DLD1 (cell line): ENCODE measurements around the gene ACSL5.
"Not testable (repeated sequence)": the region's sequence is repeated elsewhere in the genome, so short reads cannot be mapped to it uniquely, and the experiment has no call there.

Experiments
- in situ Hi-C: cut with HindIII; loops from 2 replicates; pipeline ENCODE4 v1.10.0; 2017; ENCODE audit warnings: low sequenced_read_pairs

The ACSL5 gene

DNA sequence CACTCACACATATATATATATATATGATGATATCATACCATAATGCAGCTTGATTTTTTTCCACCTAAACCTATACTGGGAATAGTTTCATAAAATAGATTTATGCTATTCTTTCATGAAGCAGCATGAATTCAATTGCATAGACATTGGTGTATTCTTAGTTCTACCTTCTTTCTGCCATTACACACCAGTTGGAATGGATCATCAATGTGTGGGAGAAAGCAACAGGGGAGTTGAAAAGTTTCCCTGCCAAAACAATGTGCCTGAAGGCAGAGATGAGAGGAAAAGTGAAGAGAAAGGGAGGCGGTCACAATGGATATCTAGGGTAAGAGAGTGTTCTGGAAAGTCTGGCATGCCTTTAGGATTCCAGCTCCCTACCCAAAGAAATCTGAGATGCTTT lies 25.2 kb upstream of the ACSL5 start:
- in situ Hi-C loops = no loop called here

DNA sequence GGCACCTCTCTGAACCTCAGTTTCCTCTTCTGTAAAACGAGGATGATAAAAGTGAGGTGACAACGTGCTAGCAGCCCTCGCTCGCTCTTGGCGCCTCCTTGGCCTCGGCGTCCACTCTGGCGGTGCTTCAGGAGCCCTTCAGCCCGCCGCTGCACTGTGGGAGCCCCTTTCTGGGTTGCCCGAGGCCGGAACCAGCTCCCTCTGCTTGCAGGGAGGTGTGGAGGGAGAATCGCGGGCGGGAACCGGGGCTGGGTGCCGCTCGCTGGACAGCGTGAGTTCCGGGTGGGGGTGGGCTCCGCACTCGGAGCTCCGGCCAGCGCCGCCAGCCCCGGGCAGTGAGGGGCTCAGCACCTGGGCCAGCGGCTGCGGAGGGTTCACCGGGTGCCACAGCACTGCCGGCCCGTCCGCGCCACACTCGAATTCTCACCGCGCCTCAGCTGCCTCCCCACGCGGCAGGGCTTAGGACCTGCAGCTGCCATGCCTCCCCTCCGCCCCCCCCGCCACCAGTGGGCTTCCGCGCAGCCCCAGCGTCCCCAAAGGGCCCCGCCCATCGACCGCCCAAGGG lies 24.3 kb upstream of the ACSL5 start:
- in situ Hi-C loops = no loop called here

DNA sequence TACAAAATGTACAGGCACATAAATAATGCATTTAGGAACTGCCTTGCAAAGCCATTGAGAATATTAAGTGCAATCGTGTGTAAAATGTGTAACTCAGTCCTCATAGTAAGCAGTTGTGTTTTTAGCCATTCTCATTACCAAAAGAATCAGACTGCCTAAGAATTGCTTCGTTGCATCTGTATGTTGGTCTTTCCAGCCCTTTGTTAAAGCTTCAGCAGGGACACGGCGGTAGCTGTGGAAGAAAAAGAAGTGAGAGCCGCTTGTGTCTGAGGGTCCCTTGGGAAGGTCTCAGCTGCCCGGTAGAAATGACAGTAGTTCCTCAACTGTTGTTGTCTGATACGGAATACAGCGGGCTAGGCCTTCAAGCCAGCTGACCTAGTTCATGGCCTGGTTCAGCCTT lies 22.8 kb upstream of the ACSL5 start:
- in situ Hi-C loops = no loop called here

DNA sequence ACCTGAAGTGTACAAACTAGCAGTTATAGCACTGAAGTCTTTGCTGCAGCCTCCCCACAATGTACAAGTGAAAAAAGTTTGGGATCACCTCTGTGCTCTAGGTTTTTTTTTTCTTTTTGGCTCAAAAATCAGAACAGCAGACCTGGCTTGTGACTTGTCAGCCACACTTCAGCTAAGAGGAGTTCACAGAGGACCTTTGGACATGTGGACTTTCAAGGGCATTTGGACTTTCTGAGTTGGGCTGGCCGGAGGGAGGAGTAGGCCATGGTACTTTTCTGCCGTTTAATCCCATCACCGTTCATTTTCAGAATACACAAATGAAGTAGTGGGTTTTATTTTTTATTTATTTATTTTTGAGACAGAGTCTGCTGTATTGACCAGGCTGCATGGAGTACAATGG lies 21.9 kb upstream of the ACSL5 start:
- in situ Hi-C loops = no loop called here

DNA sequence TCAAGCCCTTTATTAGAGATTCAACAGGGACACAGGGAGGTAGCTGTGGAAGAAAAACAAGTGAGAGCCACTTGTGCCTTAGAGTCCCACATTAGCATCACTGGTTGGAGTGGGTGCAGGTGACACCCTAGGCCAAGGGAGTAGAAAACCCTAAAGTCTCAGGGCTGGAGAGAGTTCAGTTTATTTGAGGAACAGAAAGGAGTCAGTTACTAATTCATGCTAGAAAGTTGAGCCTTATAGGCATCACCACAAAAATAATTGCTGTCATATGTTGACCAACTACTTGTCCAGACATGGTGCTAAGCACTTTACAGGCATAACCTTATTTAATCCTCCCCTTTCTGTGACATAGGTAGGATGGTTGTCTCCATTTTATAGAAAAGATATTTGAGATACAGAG lies 20.9 kb upstream of the ACSL5 start:
- in situ Hi-C loops = no loop called here

DNA sequence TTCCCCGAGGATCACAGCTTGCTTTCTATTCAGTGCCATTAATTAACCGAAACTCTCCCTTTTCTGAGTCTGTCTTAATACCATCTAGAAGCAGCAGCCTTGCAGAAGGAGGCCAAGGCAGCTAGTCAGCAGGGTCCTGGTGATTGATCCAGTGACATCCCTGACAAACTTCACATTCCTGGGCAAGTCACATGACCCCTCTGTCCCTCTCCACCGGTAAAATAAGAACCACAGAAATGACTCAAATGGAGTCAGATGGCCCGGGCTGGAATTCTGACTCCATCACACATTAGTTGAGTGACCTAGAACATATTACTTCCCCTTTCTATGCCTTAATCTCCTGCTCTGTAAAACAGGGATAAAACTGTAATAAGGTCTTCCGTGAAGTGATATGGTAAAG lies 17.2 kb upstream of the ACSL5 start:
- in situ Hi-C loops = no loop called here

DNA sequence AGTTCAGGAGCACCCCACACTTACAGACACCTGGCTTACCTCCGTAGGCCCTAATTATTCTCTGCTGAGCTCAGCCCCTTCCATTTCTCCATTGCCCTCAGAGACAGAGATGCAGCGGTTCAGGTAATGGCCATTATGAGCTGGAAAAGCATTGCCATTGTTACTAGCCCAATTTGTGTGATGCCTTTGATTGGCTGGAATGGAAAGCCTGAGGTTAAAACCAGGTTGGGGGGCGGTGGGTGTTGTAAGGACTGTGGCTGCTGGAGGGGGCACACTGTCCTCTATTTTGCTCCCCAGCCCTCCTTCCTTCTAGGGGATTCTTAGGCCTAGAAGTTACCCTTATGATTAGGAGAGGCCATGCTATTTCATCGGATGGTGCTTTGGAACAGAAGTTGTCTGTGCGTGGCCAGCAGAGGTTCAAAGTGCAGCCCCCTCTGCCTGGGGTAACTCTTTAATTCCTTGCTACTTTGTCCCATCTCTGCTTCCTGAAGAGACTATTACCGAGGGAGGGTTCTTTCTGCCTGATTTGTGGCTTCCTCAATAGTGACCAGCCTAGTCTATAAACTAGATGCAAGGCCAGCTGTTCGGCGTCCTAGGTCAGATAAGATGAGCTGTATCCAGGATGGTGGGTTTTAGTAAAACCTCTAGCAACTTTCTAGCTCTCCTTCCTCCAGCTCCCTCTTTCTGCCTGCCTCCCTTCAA lies 14.2 kb upstream of the ACSL5 start:
- in situ Hi-C loops = no loop called here

DNA sequence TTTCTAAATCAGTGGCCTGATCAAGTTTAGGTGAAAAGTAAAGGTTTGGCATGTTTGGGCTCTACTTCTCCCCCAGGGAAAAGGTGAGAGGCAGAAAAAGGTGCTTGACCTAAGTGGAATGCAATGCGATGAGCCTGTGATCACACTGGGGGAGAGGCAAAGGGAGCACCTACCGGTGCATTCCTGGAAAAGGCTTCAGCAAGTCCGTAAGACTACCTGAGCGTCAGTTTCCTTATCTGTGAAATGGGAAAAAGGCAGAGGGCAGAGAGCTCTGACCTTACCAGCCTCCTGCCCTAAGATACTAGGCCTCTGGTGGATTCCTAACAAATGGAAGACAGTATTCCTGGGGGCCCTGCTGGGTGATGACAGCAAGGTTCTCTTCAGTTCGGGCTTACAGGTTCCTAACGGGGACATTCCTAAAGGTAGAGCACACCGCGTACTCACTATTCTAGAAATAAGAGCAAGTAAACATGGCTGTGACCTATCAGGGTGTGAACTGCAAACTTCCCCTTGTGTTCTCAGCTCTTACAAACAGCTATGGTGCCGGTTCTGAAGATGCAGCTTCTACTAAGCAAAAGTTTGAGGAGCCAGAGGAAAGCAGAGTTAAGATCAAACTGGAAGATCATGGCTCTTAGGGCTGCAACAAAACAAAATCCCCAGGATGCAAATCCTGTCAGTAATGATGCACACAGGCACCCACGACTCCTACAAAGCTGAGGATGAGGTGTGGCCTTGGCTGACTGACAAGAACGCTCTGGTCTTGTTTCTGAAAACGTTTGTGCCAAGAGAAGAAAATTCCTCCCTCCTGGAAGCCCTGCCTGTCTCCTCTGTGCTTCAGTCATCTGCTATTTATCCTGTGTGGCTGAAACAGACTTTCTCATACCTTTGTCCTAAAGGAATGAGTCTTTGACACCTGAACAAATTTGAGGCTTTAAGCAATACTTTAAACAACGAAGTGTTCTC lies 13.3 kb upstream of the ACSL5 start:
- in situ Hi-C loops = no loop called here

DNA sequence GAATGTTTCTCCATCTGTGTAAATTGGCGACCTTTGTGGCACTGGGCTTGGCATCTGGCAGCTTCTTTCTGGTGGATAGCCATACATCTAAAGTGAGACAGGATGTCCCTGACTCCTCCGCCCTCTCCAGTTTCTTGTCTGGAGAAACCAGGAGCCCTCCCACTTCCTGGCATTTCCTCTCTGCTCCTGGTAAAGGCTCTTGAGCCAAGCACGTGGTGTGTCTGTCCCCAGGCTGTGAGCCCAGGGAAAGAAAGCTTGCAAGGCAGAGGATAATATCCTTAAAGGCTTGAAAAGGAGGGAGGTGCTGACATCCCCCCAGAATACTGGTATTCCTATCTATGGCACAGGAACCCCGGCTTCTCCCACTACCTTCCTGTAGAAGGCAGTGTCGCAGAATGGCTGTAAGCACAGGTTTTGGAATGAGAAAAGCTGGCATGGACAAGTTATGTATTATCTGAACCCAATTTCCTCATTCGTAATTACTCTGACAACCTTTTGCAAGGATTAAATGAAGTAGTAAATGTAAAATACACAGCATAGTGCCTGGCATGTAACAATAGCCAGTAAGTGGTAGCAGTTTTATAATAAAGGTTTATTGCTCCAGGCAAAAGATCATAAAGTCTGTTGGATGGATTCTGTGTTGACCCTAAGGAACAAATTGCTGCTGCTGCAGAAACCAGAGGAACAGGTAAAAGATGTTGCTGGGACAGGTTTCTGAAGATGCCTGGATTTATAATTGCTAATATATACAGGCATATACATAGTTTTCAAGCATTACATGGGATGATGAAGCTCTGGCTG lies 11.8 kb upstream of the ACSL5 start:
- in situ Hi-C loops = no loop called here

DNA sequence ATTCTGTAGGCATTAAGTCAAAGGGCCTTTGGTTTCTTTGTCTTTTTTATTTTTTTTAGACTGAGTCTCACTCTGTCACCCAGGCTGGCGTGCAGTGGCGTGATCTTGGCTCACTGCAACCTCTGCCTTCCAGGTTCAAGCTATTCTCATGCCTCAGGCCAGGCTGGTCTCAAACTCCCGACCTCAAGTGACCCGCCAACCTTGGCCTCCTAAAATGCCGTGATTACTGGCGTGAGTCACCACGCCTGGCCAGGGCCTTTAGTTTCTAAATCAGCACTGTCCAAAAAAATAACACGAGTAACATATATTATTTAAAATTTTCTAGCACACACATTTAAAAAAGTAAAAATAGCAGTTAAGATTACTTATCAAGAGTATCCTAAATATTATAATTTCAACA lies 11.1 kb upstream of the ACSL5 start:
- in situ Hi-C loops = no loop called here

DNA sequence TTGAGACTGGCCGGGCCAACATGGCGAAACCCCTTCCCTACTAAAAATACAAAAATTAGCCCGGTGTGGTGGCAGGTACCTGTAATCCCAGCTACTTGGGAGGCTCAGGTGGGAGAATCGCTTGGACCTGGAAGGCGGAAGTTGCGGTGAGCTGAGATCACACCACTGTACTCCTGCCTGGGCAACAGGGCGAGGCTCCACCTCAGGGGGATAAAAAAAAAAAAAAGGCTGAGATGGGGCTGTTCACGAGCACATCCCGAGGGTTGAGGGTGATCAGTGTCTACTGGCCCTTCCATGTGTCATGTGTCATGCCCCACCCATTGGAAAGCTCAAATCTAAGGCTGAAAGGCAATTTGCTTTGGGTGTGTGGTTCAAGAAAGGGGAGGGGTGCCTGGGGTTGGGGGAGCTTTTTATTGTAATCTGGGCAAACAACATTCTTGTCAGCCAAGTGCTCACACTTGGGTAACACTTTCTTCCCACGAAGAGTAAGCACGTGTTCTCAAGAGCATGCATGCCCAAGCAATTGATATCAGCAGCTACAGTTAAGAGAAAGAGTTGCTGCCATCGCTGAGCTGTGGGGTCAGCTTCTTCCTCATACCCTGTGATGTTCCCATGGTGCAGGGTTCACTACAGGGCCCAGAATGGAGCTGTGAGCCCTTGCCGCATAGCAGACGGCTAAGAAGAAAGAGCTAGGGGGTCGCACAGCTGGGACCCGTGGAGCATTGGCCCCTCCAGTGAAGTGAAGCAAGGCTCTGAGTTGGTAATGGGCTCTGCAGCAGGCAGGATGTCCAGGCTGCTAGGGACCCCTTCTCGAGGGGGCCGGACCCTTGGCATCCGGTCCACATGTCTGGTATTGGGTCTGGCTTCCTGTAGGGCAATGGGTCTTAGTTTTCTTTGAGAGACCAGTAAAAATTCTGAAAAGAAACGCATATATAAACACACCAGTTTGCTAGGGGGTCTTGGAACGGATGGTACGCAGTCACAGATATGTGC lies 9.9 kb upstream of the ACSL5 start:
- in situ Hi-C loops = no loop called here

DNA sequence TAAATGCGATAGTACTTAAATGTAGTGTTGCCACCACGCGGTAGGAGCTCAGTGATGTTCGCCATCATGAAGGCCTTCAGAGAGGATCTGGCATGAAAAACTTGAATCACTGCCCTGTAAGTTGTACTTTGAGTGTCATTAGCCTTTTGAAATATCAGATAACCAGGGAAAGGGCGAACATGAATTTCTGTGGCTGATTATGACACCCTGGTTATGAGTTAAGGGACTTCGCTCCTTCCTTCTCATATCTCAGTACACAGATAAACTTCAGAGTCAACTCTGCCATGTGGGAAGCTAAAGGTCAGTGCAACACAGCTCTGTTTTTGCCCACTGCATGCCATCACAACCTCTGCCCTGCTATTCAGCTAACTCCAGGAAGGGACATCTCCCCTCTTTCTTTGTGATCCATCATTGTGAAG lies 8.9 kb upstream of the ACSL5 start:
- in situ Hi-C loops = no loop called here

DNA sequence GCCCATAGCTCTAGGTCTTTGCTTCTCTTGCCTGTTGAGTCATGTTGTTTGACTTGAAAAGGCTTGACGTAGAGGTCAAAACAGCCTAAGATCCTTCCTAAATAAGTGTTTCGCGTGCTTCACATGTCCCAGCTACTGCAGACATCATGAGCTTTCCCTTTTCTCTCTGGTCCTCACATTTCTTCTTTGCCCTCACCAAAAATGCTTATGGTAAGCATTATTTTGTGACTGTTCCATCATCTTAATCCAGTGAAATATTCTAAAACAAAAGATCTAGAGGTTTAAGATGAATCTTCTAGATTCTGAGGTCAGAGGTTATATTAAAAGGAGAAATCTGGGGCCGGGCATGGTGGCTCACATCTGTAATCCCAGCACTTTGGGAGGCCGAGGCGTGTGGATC lies 8.5 kb upstream of the ACSL5 start:
- in situ Hi-C loops = no loop called here

DNA sequence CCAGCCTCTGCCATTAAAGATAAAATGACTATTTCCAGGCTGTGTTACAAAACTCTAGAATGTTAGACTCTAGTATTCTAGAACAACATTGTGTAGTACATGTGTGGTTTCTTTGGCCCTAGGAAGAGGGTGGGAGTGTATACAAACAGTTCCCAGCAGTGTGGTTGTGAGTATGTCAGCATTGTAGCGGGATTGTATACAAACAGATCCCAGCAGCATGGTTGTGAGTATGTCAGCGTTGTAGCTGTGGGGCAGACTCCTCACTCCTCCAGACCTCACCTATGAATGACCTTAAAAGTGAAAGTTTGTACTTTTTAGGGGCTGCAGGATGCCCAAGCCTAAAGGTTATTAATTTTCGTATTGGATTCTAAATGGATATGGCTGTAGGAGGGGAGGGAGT lies 6.9 kb upstream of the ACSL5 start:
- in situ Hi-C loops = no loop called here

DNA sequence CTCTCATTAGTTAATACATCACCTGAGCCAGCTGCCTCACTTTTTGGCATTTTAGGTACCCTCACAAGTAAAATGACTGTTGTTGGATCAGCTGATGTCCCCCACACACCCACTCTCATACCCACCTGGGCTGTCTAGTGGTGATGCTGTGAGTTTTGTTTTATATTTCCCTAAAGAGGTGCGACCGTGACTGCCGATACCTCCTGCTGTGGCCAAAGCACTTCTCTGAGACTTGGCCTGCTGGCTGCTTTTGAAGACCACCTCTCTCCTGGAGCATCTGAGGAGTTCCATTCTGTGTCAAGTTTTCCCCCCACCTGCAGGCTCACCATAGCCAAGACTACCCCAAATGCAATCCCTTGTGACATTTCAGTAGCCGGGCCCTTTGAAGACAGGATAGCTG lies 6.4 kb upstream of the ACSL5 start:
- in situ Hi-C loops = no loop called here

DNA sequence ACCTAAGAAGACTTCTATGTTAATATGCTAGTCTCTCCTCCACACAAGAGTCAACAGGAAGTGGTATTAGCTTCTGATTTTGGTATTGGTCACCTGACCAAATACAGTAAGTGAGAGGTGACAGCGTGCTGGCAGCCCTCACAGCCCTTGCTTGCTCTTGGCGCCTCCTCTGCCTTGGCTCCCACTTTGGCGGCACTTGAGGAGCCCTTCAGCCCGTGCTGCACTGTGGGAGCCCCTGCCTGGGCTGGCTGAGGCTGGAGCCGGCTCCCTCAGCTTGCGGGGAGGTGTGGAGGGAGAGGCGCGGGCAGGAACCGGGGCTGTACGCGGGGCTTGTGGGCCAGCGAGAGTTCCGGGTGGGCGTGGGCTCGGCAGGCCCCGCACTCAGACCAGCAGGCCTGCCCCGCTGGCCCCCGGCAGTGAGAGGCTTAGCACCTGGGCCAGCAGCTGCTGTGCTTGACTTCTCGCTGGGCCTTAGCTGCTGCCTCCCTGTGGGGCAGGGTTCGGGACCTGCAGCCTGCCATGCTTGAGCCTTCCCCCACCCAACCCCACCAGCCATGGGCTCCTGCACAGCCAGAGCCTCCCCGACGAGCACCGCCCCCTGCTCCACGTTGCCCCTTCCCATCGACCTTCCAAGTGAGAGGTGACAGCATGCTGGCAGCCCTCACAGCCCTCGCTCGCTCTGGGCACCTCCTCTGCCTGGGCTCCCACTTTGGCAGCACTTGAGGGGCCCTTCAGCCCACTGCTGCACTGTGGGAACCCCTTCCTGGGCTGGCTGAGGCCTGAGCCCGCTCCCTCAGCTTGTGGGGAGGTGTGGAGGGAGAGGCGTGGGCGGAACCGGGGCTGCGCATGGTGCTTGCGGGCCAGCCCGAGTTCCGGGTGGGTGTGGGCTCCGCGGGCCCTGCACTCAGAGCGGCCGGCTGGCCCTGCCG lies 4.2 kb upstream of the ACSL5 start:
- in situ Hi-C loops = no loop called here

DNA sequence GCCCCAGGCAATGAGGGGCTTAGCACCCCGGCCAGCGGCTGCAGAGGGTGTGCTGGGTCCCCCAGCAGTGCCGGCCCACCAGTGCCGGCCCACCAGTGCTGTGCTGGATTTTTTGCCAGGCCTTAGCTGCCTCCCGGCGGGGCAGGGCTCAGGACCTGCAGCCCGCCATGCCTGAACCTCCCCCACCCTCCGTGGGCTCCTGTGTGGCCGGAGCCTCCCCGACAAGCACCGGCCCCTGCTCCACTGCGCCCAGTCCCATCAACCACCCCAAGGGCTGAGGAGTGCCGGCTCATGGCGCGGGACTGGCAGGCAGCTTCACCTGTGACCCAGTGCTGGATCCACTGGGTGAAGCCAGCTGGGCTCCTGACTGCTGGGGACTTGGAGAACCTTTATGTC lies 3.5 kb upstream of the ACSL5 start:
- in situ Hi-C loops = no loop called here

DNA sequence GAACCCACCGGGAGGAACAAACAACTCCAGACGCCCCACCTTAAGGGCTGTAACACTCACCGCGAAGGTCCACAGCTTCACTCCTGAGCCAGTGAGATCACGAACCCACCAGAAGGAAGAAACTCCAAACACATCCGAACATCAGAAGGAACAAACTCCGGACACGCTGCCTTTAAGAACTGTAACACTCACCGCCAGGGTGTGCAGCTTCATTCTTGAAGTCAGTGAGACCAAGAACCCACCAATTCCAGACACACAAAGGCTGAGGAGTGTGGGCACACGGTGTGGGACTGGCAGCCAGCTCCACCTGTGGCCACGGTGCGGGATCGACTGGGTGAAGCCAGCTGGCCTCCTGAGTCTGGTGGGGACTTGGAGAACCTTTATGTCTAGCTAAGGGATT lies 2.6 kb upstream of the ACSL5 start:
- in situ Hi-C loops = not testable (repeated sequence)
